ENCODE measurements around the gene EPB42. TPM values are rescaled to one million over a fixed set of nuclear protein-coding genes. Genes with fewer than 3 reads are reported as not detected.
"Not testable (repeated sequence)": the region's sequence is repeated elsewhere in the genome, so short reads cannot be mapped to it uniquely, and the experiment has no call there.

Gene EPB42
- total RNA-seq, 4 donors from 2014 or later: 0.12 to 0.40 TPM; not detected in 2

GRCh38 chr15:43183270-43183669, 37.5 kb downstream of the EPB42 start:
- H3K4me3 ChIP-seq: no peak overlapping the region
- peak overlapping the region in 1 of 4 donors; percentile 94 for H3K27ac ChIP-seq
- no peaks in the 10 kb centered on the region for H3K9me3 ChIP-seq
- WGBS, 2 donors (ENCODE audit: low coverage in 1 of 2): 68 to 78% methylated on average over 3 of the region's 3 CpGs
- no peak for ATAC-seq
- TF ChIP-seq EP300 (IDR thresholded peaks at IDR 0.05) (no peak), POLR2A (IDR thresholded peaks at IDR 0.05) (no peak), POLR2AphosphoS5 (IDR thresholded peaks at IDR 0.05) (no peak), CTCF (IDR thresholded peaks at IDR 0.05) (no peak)
- no peaks in the 10 kb centered on the region for H3K27me3 ChIP-seq
- peaks cover 0 to 31% of the 10 kb centered on the region in 2 donors for H3K36me3 ChIP-seq
- H3K4me1 ChIP-seq: peaks cover 0 to 50% (median 12%) of the 10 kb centered on the region in 3 donors

GRCh38 chr15:43177147-43177546, 43.7 kb downstream of the EPB42 start:
- H3K4me3 ChIP-seq, H3K9me3 ChIP-seq, H3K27me3 ChIP-seq, H3K27ac ChIP-seq, ATAC-seq: not testable (repeated sequence)
- WGBS, 2 donors (ENCODE audit: low coverage in 1 of 2): 97 to 100% methylated on average over 1 to 2 of the region's 2 CpGs
- Histone ChIP-seq H3K36me3 (peaks cover 0 to 61% of the 10 kb centered on the region in 2 donors), H3K4me1 (peaks cover 0 to 15% (median 0%) of the 10 kb centered on the region in 3 donors)

GRCh38 chr15:43175656-43176309, 45.0 kb downstream of the EPB42 start:
- H3K27ac ChIP-seq, ATAC-seq, H3K27me3 ChIP-seq, H3K4me3 ChIP-seq, H3K9me3 ChIP-seq, H3K4me1 ChIP-seq: not testable (repeated sequence)
- 96 to 100% methylated on average over 8 to 17 of the region's 25 CpGs for WGBS, 2 donors (ENCODE audit: low coverage in 1 of 2)
- H3K36me3 ChIP-seq: peaks cover 0 to 63% of the 10 kb centered on the region in 2 donors

GRCh38 chr15:43169888-43170287, 50.9 kb downstream of the EPB42 start:
- ATAC-seq: no peak

GRCh38 chr15:43168192-43169107, 52.4 kb downstream of the EPB42 start:
- Histone ChIP-seq H3K4me1 (peaks cover 0 to 9% (median 0%) of the 10 kb centered on the region in 3 donors), H3K27ac (peak overlapping the region in 2 of 4 donors; percentile 26 to 42), H3K36me3 (peaks cover 3 to 65% of the 10 kb centered on the region in 2 donors), H3K27me3 (no peaks in the 10 kb centered on the region), H3K4me3 (no peak overlapping the region), H3K9me3 (no peaks in the 10 kb centered on the region)
- 38% methylated on average over 1 of the region's 2 CpGs; no CpG with 5 or more reads in 1 of the 2 donors for whole genome bisulfite sequencing, 2 donors (ENCODE audit: low coverage in 1 of 2)
- peak; percentile 24 for TF ChIP-seq POLR2AphosphoS5 (IDR thresholded peaks at IDR 0.05)
- TF ChIP-seq EP300 (IDR thresholded peaks at IDR 0.05): no peak
- ATAC-seq: no peak

More at GRCh38 chr15:43169888-43170287, 50.9 kb downstream of the EPB42 start:
- no peak overlapping the region for H3K4me3 ChIP-seq
- 66 to 94% methylated on average over 4 of the region's 4 CpGs for WGBS, 2 donors (ENCODE audit: low coverage in 1 of 2)
- H3K27ac ChIP-seq: no peak overlapping the region
- H3K27me3 ChIP-seq: no peaks in the 10 kb centered on the region
- no peaks in the 10 kb centered on the region for H3K9me3 ChIP-seq
- H3K4me1 ChIP-seq: peaks cover 0 to 9% (median 0%) of the 10 kb centered on the region in 3 donors
- peaks cover 3 to 65% of the 10 kb centered on the region in 2 donors for H3K36me3 ChIP-seq
- TF ChIP-seq POLR2AphosphoS5 (IDR thresholded peaks at IDR 0.05) (no peak), EP300 (IDR thresholded peaks at IDR 0.05) (no peak), POLR2A (IDR thresholded peaks at IDR 0.05) (no peak), CTCF (IDR thresholded peaks at IDR 0.05) (no peak)

GRCh38 chr15:43167261-43167660, 53.6 kb downstream of the EPB42 start:
- H3K36me3 ChIP-seq: peaks cover 3 to 62% of the 10 kb centered on the region in 2 donors

More at GRCh38 chr15:43167261-43167660, 53.6 kb downstream of the EPB42 start:
- H3K4me1 ChIP-seq, H3K9me3 ChIP-seq, H3K27ac ChIP-seq, H3K27me3 ChIP-seq, ATAC-seq, H3K4me3 ChIP-seq: not testable (repeated sequence)
- WGBS, 2 donors (ENCODE audit: low coverage in 1 of 2): no CpG with 5 or more reads among the region's 28 CpGs

All from gastroesophageal sphincter (tissue), 4 donors.